Activated naive CD8-positive, alpha-beta T cell treated with anti-CD3 and anti-CD28 coated beads, Interleukin-2, amount 10 ng/mL, durations not matched to agents 7 days and 5 days (primary cell): Measurements from ENCODE around the gene B3GAT1. TPM values are rescaled to one million over a fixed set of nuclear protein-coding genes. Genes with fewer than 3 reads are reported as not detected.

Experiments
- ATAC-seq: fragments of 150-1000 bp; cut with Tn5 transposase; one replicate; pipeline ENCODE4 v1.10.0; 2021; ENCODE audit warnings: low read depth, moderate library complexity
- POLR2A ChIA-PET: fragments of 350-600 bp; sonication (Branson Sonifier 250); formaldehyde crosslinking; loops from one replicate; lab custom pipeline; 2021; ENCODE audit warnings: antibody characterized with exemption; lab: Charles Lee
- DNase-seq: peaks from one replicate; pipeline ENCODE4 v3.0.0; 2021
- H3K27ac Mint-ChIP-seq: one replicate; pipeline ENCODE4 v1.8.0; 2022; ENCODE audit warnings: mild to moderate bottlenecking, mixed read lengths
- H3K27me3 Mint-ChIP-seq: one replicate; pipeline ENCODE4 v1.8.0; 2022; ENCODE audit warnings: mild to moderate bottlenecking, moderate library complexity, mixed read lengths
- H3K36me3 Mint-ChIP-seq: one replicate; pipeline ENCODE4 v1.8.0; 2021; ENCODE audit warnings: mild to moderate bottlenecking, mixed read lengths
- H3K4me1 Mint-ChIP-seq: one replicate; pipeline ENCODE4 v1.8.0; 2021; ENCODE audit warnings: mixed read lengths
- H3K4me3 Mint-ChIP-seq: one replicate; pipeline ENCODE4 v1.8.0; 2022; ENCODE audit warnings: mild to moderate bottlenecking, moderate library complexity, mixed read lengths
- H3K9me3 Mint-ChIP-seq: one replicate; pipeline ENCODE4 v1.8.0; 2021; ENCODE audit warnings: mixed read lengths
- total RNA-seq, 2 experiments: library from RNA; stranded (reverse); gene quantifications; one replicate each; pipeline ENCODE4 v1.2.3, GENCODE V29; 2021

The B3GAT1 gene
- total RNA-seq, 2 experiments from 2014 or later = 0.44 to 0.60 TPM

DNA sequence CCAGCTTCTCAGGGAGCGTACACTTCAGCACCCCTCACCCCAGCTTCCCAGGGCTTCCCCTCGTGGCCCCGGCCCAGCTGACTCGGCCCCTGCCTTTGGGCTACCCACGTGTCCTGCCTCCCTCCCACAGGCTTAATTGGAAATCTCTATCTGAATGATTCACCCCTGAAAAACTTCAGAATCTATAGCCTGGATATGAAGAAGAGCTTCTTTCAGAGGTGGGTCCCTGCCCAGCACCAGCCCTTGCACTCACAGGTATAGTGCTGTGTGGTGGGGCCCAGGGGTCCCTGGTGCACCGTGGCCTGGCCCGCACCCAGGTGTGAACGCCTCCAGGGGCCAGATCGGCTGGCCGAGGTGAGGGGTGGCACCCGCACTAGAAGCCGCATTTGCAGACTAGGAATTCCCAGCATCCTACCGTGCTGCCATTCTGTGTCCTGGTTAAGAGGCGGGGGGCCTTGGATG is 38.4 kb downstream of the B3GAT1 start:
- H3K9me3 Mint-ChIP-seq = no peaks in the 10 kb centered on the region
- H3K27me3 Mint-ChIP-seq = no peaks in the 10 kb centered on the region
- H3K36me3 Mint-ChIP-seq = no peaks in the 10 kb centered on the region

DNA sequence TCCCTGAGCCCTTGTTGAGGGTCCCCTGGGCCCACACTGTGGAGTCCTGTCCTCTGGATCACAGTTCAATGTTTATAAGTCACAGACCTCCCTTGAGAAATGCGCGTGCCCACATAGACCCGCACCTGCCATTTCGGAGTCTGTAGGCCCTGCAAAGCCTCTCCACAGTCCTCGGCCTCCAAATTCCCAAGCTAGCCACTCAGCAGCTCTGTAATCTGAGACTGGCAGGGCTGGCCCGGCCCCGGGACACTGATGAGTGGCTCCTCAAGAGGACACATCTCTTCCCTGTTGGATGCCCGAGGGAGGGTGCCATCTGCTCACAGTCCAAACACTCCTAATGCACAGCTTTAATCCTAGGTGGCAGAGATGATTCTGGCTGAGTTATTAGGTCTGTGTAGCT is 39.1 kb downstream of the B3GAT1 start:
- Mint-ChIP-seq H3K27me3 (no peaks in the 10 kb centered on the region), H3K4me3 (no peak overlapping the region), H3K36me3 (no peaks in the 10 kb centered on the region), H3K27ac (no peak overlapping the region), H3K9me3 (no peaks in the 10 kb centered on the region), H3K4me1 (no peaks in the 10 kb centered on the region)
- ATAC-seq = no peak
- no peak for DNase-seq
- POLR2A ChIA-PET = no interaction called here

More for the DNA sequence above, 38.4 kb downstream of the B3GAT1 start:
- ATAC-seq (no peak), DNase-seq (no peak)
- POLR2A ChIA-PET = no interaction called here
- Mint-ChIP-seq H3K4me1 (no peaks in the 10 kb centered on the region), H3K4me3 (no peak overlapping the region), H3K27ac (no peak overlapping the region)

DNA sequence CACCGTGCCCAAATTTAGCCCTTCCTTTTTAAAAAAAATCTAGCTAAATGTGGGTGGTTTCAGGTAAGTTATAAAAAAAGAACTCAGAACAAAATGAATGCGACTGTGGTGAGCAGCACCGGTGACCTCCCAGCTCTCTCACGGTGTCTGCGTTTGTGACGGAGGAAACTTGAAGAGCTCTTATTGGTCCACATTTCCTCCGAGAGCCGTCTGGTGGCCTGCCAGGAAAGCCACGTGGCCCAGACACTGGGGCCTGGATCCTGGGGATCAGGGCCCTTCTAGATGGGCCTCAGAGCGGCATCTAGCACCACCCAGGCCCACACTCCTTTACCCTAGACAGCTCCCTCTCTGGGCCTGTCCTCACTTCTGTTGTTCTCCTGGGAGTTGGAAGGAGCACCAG is 39.5 kb downstream of the B3GAT1 start:
- H3K36me3 Mint-ChIP-seq = no peaks in the 10 kb centered on the region
- DNase-seq = no peak
- POLR2A ChIA-PET = no interaction called here
- H3K27me3 Mint-ChIP-seq = no peaks in the 10 kb centered on the region
- no peak overlapping the region for H3K4me3 Mint-ChIP-seq
- no peak overlapping the region for H3K27ac Mint-ChIP-seq
- H3K4me1 Mint-ChIP-seq = no peaks in the 10 kb centered on the region
- no peaks in the 10 kb centered on the region for H3K9me3 Mint-ChIP-seq
- no peak for ATAC-seq

DNA sequence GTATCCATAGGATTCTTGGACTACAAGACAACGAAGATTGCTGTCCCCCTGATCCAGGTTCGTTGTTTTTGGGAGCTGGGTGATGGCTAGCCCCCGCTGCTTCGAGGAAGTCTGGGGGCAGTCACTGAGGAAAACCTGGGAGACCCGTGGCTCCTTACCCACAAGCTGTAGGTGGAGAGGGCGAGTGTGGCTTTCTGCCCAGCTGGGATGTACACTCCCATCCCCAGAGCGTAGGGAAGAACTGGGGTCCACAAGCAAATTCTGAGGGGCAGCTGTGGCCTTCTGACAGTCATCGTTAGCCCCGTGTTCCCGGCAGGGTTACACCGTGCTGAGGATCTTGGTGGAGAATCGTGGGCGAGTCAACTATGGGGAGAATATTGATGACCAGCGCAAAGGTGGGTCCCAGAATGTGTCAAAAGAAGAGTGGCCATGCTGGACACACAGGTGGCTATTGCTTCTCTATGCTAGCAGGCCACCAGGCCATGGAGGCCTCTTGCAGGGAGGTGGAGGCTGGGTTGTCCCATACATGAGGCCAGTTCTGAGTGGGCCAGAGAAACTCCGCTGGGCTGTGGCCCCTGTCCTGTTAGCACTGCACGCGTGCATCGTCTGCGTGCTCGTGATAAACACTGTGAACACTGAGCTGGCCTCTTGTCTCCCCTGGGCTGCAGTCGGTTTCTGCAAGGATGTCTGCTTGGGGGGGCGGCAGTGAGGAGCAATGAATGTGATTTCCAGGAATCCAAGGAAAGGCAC is 40.4 kb downstream of the B3GAT1 start:
- Mint-ChIP-seq H3K36me3 (no peaks in the 10 kb centered on the region), H3K9me3 (no peaks in the 10 kb centered on the region), H3K27ac (no peak overlapping the region), H3K4me3 (no peak overlapping the region), H3K4me1 (no peaks in the 10 kb centered on the region), H3K27me3 (no peaks in the 10 kb centered on the region)
- no peak for ATAC-seq
- POLR2A ChIA-PET = no interaction called here
- no peak for DNase-seq

DNA sequence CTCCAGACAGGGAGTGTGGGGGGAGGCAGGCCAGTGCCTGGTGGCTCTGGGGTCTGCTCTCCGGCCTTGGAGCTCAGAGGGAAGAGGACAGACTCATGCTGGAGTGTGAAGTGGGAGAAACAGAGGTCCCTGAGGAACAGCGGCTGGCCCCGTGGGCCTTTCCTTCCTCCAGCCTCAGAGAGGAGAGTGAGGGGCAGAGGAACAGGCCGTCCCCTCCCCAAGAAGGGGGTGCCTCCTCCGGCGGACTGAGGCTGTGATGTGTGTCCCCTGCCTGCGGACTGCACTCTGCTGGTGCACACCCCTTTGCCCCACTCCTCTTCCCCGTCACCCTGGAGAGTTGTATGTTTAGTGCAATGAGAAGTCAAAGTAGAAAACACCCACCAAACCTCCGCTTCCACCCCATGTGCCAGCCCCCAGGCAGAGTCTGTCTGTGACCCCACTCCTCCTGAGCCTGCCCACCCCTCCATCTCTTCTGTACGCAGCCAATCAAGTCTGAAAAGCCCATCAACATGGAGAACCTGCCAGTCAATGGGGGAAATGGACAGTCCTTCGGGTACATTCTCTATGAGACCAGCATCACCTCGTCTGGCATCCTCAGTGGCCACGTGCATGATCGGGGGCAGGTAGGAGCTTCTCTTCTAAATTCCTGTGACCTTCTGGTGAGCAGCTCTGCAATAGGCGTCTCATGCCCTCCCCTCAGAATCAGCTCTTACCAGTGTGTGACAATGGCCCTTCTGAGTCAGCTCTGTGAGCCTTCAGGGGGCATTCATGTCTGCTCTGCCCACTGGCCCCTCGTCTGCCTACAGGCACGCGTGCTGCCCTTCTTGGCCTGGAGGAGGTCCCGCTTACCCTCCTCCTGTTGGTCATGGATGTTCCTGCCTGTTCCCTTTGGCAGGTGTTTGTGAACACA is 41.3 kb downstream of the B3GAT1 start:
- H3K36me3 Mint-ChIP-seq = no peaks in the 10 kb centered on the region
- H3K4me3 Mint-ChIP-seq = no peak overlapping the region
- POLR2A ChIA-PET = no interaction called here
- H3K27me3 Mint-ChIP-seq = no peaks in the 10 kb centered on the region
- H3K27ac Mint-ChIP-seq = no peak overlapping the region
- ATAC-seq = no peak
- H3K9me3 Mint-ChIP-seq = no peaks in the 10 kb centered on the region
- no peak for DNase-seq
- H3K4me1 Mint-ChIP-seq = no peaks in the 10 kb centered on the region

DNA sequence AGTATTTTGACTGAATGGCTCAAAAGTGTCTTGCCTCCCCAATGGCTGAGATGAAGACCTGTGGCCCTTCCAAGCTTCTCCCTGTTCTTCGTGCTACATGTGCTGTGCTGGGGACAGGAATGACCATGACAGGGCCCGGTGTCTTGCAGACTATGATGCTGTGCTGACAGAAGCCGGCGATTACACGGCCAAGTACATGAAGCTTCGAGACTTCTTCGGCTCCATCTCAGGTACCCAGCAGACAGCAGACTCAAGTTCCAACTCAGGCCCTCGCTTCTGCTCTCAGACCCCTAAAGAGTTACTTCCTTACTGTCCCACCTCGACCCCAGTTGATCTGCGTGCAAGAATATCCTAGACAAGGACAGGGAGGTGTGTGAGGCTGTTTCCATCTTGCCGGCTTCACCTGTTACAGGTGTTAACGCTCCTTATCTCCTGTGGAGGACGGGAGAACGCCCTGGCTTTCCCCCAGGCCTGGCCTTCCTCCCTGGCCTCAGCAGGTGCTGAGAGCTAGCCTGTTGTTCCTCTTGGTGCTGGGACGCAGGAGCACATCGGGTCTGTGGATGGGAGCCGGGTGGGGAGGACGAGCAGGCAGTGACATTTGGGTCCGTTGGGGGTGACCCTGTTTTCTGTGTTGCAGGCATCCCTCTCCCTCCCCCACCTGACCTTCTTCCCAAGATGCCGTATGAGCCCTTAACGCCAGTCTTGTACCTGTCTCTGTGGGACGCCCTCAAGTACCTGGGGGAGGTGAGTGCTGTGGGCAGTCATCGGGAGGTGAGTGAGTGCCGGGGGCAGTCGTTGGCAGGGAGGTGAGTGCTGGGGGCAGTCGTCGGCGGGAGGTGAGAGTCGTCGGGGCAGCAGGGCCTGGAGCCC is 42.2 kb downstream of the B3GAT1 start:
- H3K27me3 Mint-ChIP-seq = no peaks in the 10 kb centered on the region
- H3K4me1 Mint-ChIP-seq = no peaks in the 10 kb centered on the region
- no peak overlapping the region for H3K27ac Mint-ChIP-seq
- DNase-seq = no peak
- H3K36me3 Mint-ChIP-seq = no peaks in the 10 kb centered on the region
- H3K9me3 Mint-ChIP-seq = no peaks in the 10 kb centered on the region
- POLR2A ChIA-PET = no interaction called here
- ATAC-seq = no peak
- no peak overlapping the region for H3K4me3 Mint-ChIP-seq

DNA sequence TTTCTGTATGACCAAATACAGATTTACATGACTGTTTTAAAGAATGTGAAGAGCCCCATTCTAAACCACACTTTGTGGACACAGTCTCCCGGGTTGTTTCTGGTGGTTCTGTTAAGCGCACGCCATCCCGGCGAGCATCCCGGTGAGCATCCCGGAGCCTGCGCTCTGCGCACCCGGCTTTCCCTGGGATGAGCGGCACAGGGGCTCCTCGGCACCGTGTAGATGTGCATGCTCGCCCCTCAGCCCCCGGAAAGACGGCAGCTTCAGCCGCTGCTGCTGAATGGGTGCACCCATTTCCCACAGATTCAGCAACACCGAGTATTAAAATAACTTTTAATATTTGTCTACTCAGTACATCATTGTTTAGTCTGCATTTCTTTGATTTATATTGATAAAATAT is 44.3 kb downstream of the B3GAT1 start:
- no peak for ATAC-seq
- Mint-ChIP-seq H3K27ac (no peak overlapping the region), H3K9me3 (no peaks in the 10 kb centered on the region), H3K4me1 (no peaks in the 10 kb centered on the region), H3K36me3 (no peaks in the 10 kb centered on the region), H3K4me3 (no peak overlapping the region), H3K27me3 (no peaks in the 10 kb centered on the region)
- POLR2A ChIA-PET = no interaction called here
- no peak for DNase-seq

DNA sequence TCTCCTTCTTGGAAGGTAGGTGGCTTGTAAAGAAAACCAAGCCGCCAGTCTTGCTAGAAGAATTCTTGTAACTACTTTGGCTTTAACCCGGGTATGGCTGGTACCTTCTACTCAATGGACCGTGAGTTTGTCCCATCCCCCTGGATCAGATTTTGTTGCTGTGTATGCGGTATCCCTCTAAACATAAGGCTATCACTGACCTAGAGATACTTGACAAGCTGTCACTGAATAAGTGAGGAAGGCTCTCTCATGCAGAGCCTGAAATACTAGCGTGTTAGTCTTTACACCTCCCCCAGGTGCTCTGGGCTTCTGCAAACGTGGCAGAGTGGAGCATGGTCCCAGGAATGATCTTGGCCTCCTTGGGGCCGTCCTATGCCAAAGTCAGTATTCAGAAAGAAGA is 45.8 kb downstream of the B3GAT1 start:
- POLR2A ChIA-PET = no interaction called here
- no peak overlapping the region for H3K27ac Mint-ChIP-seq

DNA sequence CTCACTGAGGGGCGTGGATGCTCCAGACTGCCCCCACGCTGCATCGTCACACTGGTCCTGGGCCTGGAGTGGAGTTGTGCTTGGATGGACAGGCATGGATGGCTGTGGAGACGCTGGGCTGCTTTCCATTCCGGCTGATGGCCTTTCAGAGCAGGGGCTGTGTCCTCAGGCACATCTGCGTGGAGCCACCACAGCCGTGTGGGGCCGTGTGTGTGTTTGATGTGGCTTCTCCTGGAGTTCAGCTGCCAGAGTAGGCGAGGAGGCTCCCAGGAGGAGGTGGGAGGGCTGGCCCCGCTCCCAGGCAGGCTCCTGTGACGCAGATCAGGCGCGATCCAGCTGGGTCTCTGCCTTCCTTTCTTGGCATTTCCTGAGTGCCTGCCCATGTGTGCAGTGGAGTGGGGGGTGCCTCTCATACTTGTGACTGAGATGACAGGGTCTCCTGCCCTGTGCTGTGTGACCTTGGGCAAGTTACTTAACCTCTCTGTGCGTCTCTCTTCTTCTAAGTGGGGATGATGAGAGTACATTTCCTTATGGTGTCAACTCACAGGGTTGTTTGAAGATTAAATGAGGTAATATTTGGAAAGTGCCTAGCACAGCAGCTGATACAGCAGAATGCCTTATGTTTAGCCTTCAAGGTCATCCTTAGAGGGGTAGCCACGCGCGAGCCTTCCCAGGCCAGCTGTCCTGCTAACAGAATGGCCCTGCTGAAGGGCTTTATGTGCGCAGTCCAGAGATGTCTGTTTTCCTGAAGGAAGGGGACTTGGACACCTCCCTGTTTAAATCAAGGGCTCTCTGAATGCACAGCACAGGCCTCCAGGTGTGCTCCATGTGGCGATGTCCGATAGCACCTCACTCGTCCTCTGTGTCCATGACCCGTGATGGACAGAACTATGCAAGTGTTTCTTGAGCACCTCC is 46.8 kb downstream of the B3GAT1 start:
- H3K36me3 Mint-ChIP-seq = no peaks in the 10 kb centered on the region
- no peak overlapping the region for H3K4me3 Mint-ChIP-seq
- H3K4me1 Mint-ChIP-seq = peaks cover 4% of the 10 kb centered on the region
- no peaks in the 10 kb centered on the region for H3K27me3 Mint-ChIP-seq
- DNase-seq (no peak), ATAC-seq (no peak)
- H3K9me3 Mint-ChIP-seq = no peaks in the 10 kb centered on the region
- no peak overlapping the region for H3K27ac Mint-ChIP-seq
- POLR2A ChIA-PET = no interaction called here

More for the DNA sequence above, 45.8 kb downstream of the B3GAT1 start:
- no peaks in the 10 kb centered on the region for H3K36me3 Mint-ChIP-seq
- ATAC-seq (no peak), DNase-seq (no peak)
- H3K4me1 Mint-ChIP-seq = peaks cover 3% of the 10 kb centered on the region
- no peaks in the 10 kb centered on the region for H3K27me3 Mint-ChIP-seq
- no peak overlapping the region for H3K4me3 Mint-ChIP-seq
- no peaks in the 10 kb centered on the region for H3K9me3 Mint-ChIP-seq

DNA sequence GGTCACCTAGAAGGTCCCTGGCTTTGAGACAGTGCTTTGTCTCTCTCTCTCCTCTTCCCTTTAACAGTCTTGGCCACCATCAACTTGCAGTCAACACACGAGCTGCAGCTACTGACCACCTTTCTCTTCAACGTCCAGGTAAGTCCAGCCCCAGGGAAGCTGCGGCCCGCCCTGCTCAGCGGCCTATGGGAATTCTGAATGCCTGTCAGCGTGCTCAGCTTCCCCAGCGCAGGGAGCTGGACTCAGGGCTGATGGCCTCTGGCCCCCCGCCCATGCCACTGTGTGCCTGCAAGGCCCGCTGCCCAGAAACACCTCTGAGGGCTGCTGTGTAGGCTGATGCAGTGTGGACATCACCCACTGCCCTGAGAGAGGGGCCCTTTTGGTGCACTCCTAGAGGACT is 47.8 kb downstream of the B3GAT1 start:
- Mint-ChIP-seq H3K9me3 (no peaks in the 10 kb centered on the region), H3K4me1 (peaks cover 9% of the 10 kb centered on the region), H3K27ac (no peak overlapping the region), H3K4me3 (no peak overlapping the region), H3K36me3 (no peaks in the 10 kb centered on the region), H3K27me3 (no peaks in the 10 kb centered on the region)
- ATAC-seq (no peak), DNase-seq (no peak)
- POLR2A ChIA-PET = no interaction called here

DNA sequence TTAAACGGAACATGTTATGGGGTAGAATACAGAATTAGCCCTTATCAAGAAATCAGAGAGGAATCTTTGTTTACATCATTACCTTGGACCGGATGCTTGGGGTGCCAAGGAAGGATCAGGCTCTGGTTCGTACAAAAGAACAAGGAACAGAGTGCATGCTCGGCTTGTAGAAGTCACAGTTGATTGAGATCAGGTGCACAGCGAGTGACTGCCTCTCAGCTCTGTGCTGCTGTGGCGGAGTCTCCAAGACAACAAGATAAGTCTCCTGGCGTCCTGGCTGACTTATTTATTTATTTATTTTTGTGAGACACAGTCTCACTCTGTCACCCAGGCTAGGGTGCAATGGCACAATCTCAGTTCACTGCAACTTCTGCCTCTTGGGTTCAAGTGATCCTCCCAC is 48.5 kb downstream of the B3GAT1 start:
- ATAC-seq (no peak), DNase-seq (no peak)
- POLR2A ChIA-PET = no interaction called here
- no peak overlapping the region for H3K27ac Mint-ChIP-seq
- H3K27me3 Mint-ChIP-seq = no peaks in the 10 kb centered on the region
- H3K4me1 Mint-ChIP-seq = peaks cover 9% of the 10 kb centered on the region
- no peak overlapping the region for H3K4me3 Mint-ChIP-seq
- H3K9me3 Mint-ChIP-seq = no peaks in the 10 kb centered on the region
- no peaks in the 10 kb centered on the region for H3K36me3 Mint-ChIP-seq

DNA sequence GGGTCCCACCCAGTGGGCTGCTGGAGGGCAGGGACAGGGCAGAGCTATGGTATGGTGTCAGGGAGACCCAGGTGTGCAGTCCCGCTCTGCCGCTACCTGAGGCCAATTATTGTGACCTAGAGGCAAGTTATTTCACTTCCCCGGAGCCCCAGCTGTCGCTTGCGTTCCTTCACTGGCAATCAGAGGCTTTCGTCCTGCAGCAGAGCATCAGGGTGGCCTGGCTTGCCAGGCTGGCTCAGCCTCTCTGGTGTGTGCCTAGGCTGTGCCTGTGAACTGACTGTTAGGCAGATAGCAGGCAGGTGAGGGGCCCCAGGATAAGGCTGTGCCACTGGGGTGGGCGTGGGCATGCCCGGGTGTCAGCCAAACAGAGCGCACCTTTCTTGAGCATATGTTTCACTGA is 48.9 kb downstream of the B3GAT1 start:
- POLR2A ChIA-PET = no interaction called here
- H3K27me3 Mint-ChIP-seq = no peaks in the 10 kb centered on the region
- ATAC-seq (no peak), DNase-seq (no peak)
- no peak overlapping the region for H3K27ac Mint-ChIP-seq
- no peaks in the 10 kb centered on the region for H3K9me3 Mint-ChIP-seq
- no peaks in the 10 kb centered on the region for H3K36me3 Mint-ChIP-seq
- H3K4me3 Mint-ChIP-seq = no peak overlapping the region
- H3K4me1 Mint-ChIP-seq = peaks cover 9% of the 10 kb centered on the region
